Activated CD8-positive, alpha-beta memory T cell treated with anti-CD3 and anti-CD28 coated beads, Interleukin-2, amount 10 ng/mL, durations not matched to agents 7 days and 5 days (primary cell): ENCODE data around the gene TGFBR3. TPM values are rescaled to one million over a fixed set of nuclear protein-coding genes. Genes with fewer than 3 reads are reported as not detected.

Source experiments
- ATAC-seq: fragments of 150-1000 bp; cut with Tn5 transposase; one replicate; pipeline ENCODE4 v1.10.0; 2021; ENCODE audit warnings: moderate library complexity
- CTCF ChIA-PET: fragments of 350-600 bp; sonication (Branson Sonifier 250); formaldehyde crosslinking; loops from one replicate; lab custom pipeline; 2021; ENCODE audit warnings: antibody characterized with exemption; lab: Charles Lee
- DNase-seq: peaks from one replicate; pipeline ENCODE4 v3.0.0-alpha.2; 2020
- H3K27ac Mint-ChIP-seq: one replicate; pipeline ENCODE4 v1.8.0; 2021; ENCODE audit warnings: mild to moderate bottlenecking, mixed read lengths
- H3K27me3 Mint-ChIP-seq: one replicate; pipeline ENCODE4 v1.8.0; 2021; ENCODE audit warnings: mixed read lengths
- H3K36me3 Mint-ChIP-seq: one replicate; pipeline ENCODE4 v1.8.0; 2021; ENCODE audit warnings: mild to moderate bottlenecking, mixed read lengths
- H3K4me1 Mint-ChIP-seq: one replicate; pipeline ENCODE4 v1.8.0; 2021; ENCODE audit warnings: mixed read lengths
- H3K4me3 Mint-ChIP-seq: one replicate; pipeline ENCODE4 v1.8.0; 2021; ENCODE audit warnings: mild to moderate bottlenecking, moderate library complexity, mixed read lengths
- H3K9me3 Mint-ChIP-seq: one replicate; pipeline ENCODE4 v1.8.0; 2022; ENCODE audit warnings: low read depth, mixed read lengths
- total RNA-seq, 2 experiments: library from RNA; stranded (reverse); gene quantifications; one replicate each; pipeline ENCODE4 v1.2.3, GENCODE V29; 2021

Gene TGFBR3
- total RNA-seq, 2 experiments from 2014 or later = 10.4 to 25.8 TPM

GRCh38 chr1:91729621-91730358 lies 156.2 kb downstream of the TGFBR3 start:
- Mint-ChIP-seq H3K4me1 (peaks cover 62% of the 10 kb centered on the region), H3K9me3 (peaks cover 2% of the 10 kb centered on the region), H3K27ac (peak overlapping the region; percentile 71), H3K4me3 (peak overlapping the region; percentile 11), H3K36me3 (peaks cover 22% of the 10 kb centered on the region), H3K27me3 (no peaks in the 10 kb centered on the region)
- ATAC-seq = peak; percentile 41
- CTCF ChIA-PET = interaction anchor here (0.9 to 1.3 kb wide), 4 partner anchors 14 to 229 kb away, joined by 3 to 4 read pairs (median 3); partner anchors contain the start of genes CDC7 and TGFBR3
- peak; percentile 71 for DNase-seq

- H3K9me3 Mint-ChIP-seq = peaks cover 2% of the 10 kb centered on the region
- H3K4me1 Mint-ChIP-seq = peaks cover 46% of the 10 kb centered on the region
- peaks cover 22% of the 10 kb centered on the region for H3K36me3 Mint-ChIP-seq
- H3K27me3 Mint-ChIP-seq = no peaks in the 10 kb centered on the region
- no peak for DNase-seq
- CTCF ChIA-PET = interaction anchor here (1.1 kb wide), 1 partner anchor 9 kb away, joined by 3 read pairs; no protein-coding TSS in a partner anchor
- ATAC-seq = no peak
- no peak overlapping the region for H3K4me3 Mint-ChIP-seq
- H3K27ac Mint-ChIP-seq = no peak overlapping the region
Measured at GRCh38 chr1:91727763-91728162, 158.2 kb downstream of the TGFBR3 start.

GRCh38 chr1:91725989-91726721 lies 159.8 kb downstream of the TGFBR3 start:
- CTCF ChIA-PET = no interaction called here
- no peak for DNase-seq
- no peak overlapping the region for H3K4me3 Mint-ChIP-seq
- no peak for ATAC-seq
- no peaks in the 10 kb centered on the region for H3K27me3 Mint-ChIP-seq
- H3K27ac Mint-ChIP-seq = no peak overlapping the region
- H3K36me3 Mint-ChIP-seq = peaks cover 29% of the 10 kb centered on the region
- H3K4me1 Mint-ChIP-seq = peaks cover 30% of the 10 kb centered on the region
- H3K9me3 Mint-ChIP-seq = peaks cover 2% of the 10 kb centered on the region

- CTCF ChIA-PET = no interaction called here
- no peaks in the 10 kb centered on the region for H3K27me3 Mint-ChIP-seq
- H3K4me3 Mint-ChIP-seq = no peak overlapping the region
- H3K9me3 Mint-ChIP-seq = peaks cover 2% of the 10 kb centered on the region
- H3K4me1 Mint-ChIP-seq = peaks cover 25% of the 10 kb centered on the region
- ATAC-seq = no peak
- no peak overlapping the region for H3K27ac Mint-ChIP-seq
- no peak for DNase-seq
- H3K36me3 Mint-ChIP-seq = peaks cover 33% of the 10 kb centered on the region
Measured at GRCh38 chr1:91725618-91725988, 160.3 kb downstream of the TGFBR3 start.

GRCh38 chr1:91724644-91725043 lies 161.3 kb downstream of the TGFBR3 start:
- no peak for ATAC-seq
- Mint-ChIP-seq H3K9me3 (peaks cover 2% of the 10 kb centered on the region), H3K4me3 (no peak overlapping the region), H3K27me3 (no peaks in the 10 kb centered on the region), H3K4me1 (peaks cover 15% of the 10 kb centered on the region), H3K36me3 (peaks cover 40% of the 10 kb centered on the region), H3K27ac (no peak overlapping the region)
- no peak for DNase-seq
- CTCF ChIA-PET = interaction anchor here (0.7 kb wide), 1 partner anchor 21 kb away, joined by 3 read pairs; no protein-coding TSS in a partner anchor

GRCh38 chr1:91724231-91724630 lies 161.7 kb downstream of the TGFBR3 start:
- peaks cover 44% of the 10 kb centered on the region for H3K36me3 Mint-ChIP-seq
- no peaks in the 10 kb centered on the region for H3K27me3 Mint-ChIP-seq
- peaks cover 2% of the 10 kb centered on the region for H3K9me3 Mint-ChIP-seq
- DNase-seq (no peak), ATAC-seq (no peak)
- H3K4me3 Mint-ChIP-seq = no peak overlapping the region
- CTCF ChIA-PET = interaction anchor here (0.7 kb wide), 1 partner anchor 21 kb away, joined by 3 read pairs; no protein-coding TSS in a partner anchor
- no peak overlapping the region for H3K27ac Mint-ChIP-seq
- peaks cover 11% of the 10 kb centered on the region for H3K4me1 Mint-ChIP-seq

- CTCF ChIA-PET = interaction anchor here (1.2 kb wide), 1 partner anchor 166 kb away, joined by 3 read pairs; the partner anchor contains the start of gene TGFBR3
- H3K4me3 Mint-ChIP-seq = no peak overlapping the region
Measured at GRCh38 chr1:91720044-91720443, 165.9 kb downstream of the TGFBR3 start.

GRCh38 chr1:91718877-91719276 lies 167.1 kb downstream of the TGFBR3 start:
- Mint-ChIP-seq H3K9me3 (no peaks in the 10 kb centered on the region), H3K27me3 (no peaks in the 10 kb centered on the region), H3K4me3 (no peak overlapping the region), H3K36me3 (peaks cover 36% of the 10 kb centered on the region), H3K4me1 (peaks cover 2% of the 10 kb centered on the region), H3K27ac (no peak overlapping the region)
- ATAC-seq (no peak), DNase-seq (no peak)
- CTCF ChIA-PET = interaction anchor here (1.5 kb wide), 1 partner anchor 8 kb away, joined by 3 read pairs; no protein-coding TSS in a partner anchor

More at GRCh38 chr1:91720044-91720443, 165.9 kb downstream of the TGFBR3 start:
- DNase-seq (no peak), ATAC-seq (no peak)
- Mint-ChIP-seq H3K9me3 (peaks cover under 1% of the 10 kb centered on the region), H3K27me3 (no peaks in the 10 kb centered on the region), H3K36me3 (peaks cover 33% of the 10 kb centered on the region), H3K27ac (no peak overlapping the region), H3K4me1 (no peaks in the 10 kb centered on the region)

- H3K4me3 Mint-ChIP-seq = no peak overlapping the region
- CTCF ChIA-PET = interaction anchor here (1.5 kb wide), 1 partner anchor 9 kb away, joined by 3 read pairs; no protein-coding TSS in a partner anchor
- no peaks in the 10 kb centered on the region for H3K27me3 Mint-ChIP-seq
Measured at GRCh38 chr1:91718368-91718767, 167.6 kb downstream of the TGFBR3 start.

GRCh38 chr1:91717839-91718238 lies 168.1 kb downstream of the TGFBR3 start:
- H3K9me3 Mint-ChIP-seq = no peaks in the 10 kb centered on the region
- peaks cover 38% of the 10 kb centered on the region for H3K36me3 Mint-ChIP-seq
- H3K27me3 Mint-ChIP-seq = no peaks in the 10 kb centered on the region
- H3K27ac Mint-ChIP-seq = no peak overlapping the region
- no peak for DNase-seq
- ATAC-seq = no peak
- H3K4me3 Mint-ChIP-seq = no peak overlapping the region
- H3K4me1 Mint-ChIP-seq = peaks cover 11% of the 10 kb centered on the region
- CTCF ChIA-PET = interaction anchor here (1.5 kb wide), 1 partner anchor 9 kb away, joined by 3 read pairs; no protein-coding TSS in a partner anchor

More at GRCh38 chr1:91718368-91718767, 167.6 kb downstream of the TGFBR3 start:
- ATAC-seq (no peak), DNase-seq (no peak)
- H3K4me1 Mint-ChIP-seq = peaks cover 6% of the 10 kb centered on the region
- H3K36me3 Mint-ChIP-seq = peaks cover 38% of the 10 kb centered on the region
- no peaks in the 10 kb centered on the region for H3K9me3 Mint-ChIP-seq
- H3K27ac Mint-ChIP-seq = no peak overlapping the region

GRCh38 chr1:91716339-91716738 lies 169.6 kb downstream of the TGFBR3 start:
- no peak overlapping the region for H3K4me3 Mint-ChIP-seq
- peaks cover 26% of the 10 kb centered on the region for H3K4me1 Mint-ChIP-seq
- ATAC-seq (no peak), DNase-seq (no peak)
- no peak overlapping the region for H3K27ac Mint-ChIP-seq
- H3K36me3 Mint-ChIP-seq = peaks cover 41% of the 10 kb centered on the region
- H3K9me3 Mint-ChIP-seq = no peaks in the 10 kb centered on the region
- CTCF ChIA-PET = interaction anchor here (1.0 to 1.3 kb wide), 2 partner anchors 14 to 19 kb away, joined by 3 to 4 read pairs; no protein-coding TSS in a partner anchor
- no peaks in the 10 kb centered on the region for H3K27me3 Mint-ChIP-seq

- CTCF ChIA-PET = interaction anchor here (1.0 to 1.3 kb wide), 2 partner anchors 15 to 19 kb away, joined by 3 to 4 read pairs; no protein-coding TSS in a partner anchor
- Mint-ChIP-seq H3K9me3 (no peaks in the 10 kb centered on the region), H3K27me3 (no peaks in the 10 kb centered on the region), H3K4me1 (peaks cover 31% of the 10 kb centered on the region), H3K36me3 (peaks cover 37% of the 10 kb centered on the region), H3K4me3 (no peak overlapping the region), H3K27ac (no peak overlapping the region)
- DNase-seq (no peak), ATAC-seq (no peak)
Measured at GRCh38 chr1:91715416-91716000, 170.4 kb downstream of the TGFBR3 start.
